Muscle layer of duodenum (tissue), 2 donors: ENCODE measurements around the gene METTL16.

Experiments
- H3K27ac ChIP-seq: one replicate; pipeline ENCODE4 v1.7.0; 2013; ENCODE audit warnings: mild to moderate bottlenecking, low read length
- H3K27me3 ChIP-seq: one replicate; pipeline ENCODE4 v1.7.0; 2013; ENCODE audit warnings: low read depth, mild to moderate bottlenecking, control low read depth, low read length
- H3K36me3 ChIP-seq, 2 donors: one replicate each; pipeline ENCODE4 v1.7.0; 2013; ENCODE audit warnings: low read length in 2 of 2, control low read depth in 1 of 2, mild to moderate bottlenecking in 1 of 2; ENCODE audit not compliant: insufficient read depth in 2 of 2, control insufficient read depth in 1 of 2
- H3K4me1 ChIP-seq, 2 donors: one replicate each; pipeline ENCODE4 v1.7.0; 2013; ENCODE audit warnings: low read length in 2 of 2, mild to moderate bottlenecking in 2 of 2, control low read depth in 1 of 2, moderate library complexity in 1 of 2; ENCODE audit not compliant: insufficient read depth in 2 of 2, control insufficient read depth in 1 of 2
- H3K4me3 ChIP-seq, 2 donors: one replicate each; pipeline ENCODE4 v1.7.0; 2013; ENCODE audit warnings: low read length in 2 of 2, low read depth in 1 of 2, mild to moderate bottlenecking in 1 of 2
- H3K9me3 ChIP-seq, 2 donors: one replicate each; pipeline ENCODE4 v1.7.0; 2013; ENCODE audit warnings: low read length in 2 of 2, control low read depth in 1 of 2, mild to moderate bottlenecking in 1 of 2; ENCODE audit not compliant: control insufficient read depth in 1 of 2
- donor health status: healthy.

Gene METTL16

DNA sequence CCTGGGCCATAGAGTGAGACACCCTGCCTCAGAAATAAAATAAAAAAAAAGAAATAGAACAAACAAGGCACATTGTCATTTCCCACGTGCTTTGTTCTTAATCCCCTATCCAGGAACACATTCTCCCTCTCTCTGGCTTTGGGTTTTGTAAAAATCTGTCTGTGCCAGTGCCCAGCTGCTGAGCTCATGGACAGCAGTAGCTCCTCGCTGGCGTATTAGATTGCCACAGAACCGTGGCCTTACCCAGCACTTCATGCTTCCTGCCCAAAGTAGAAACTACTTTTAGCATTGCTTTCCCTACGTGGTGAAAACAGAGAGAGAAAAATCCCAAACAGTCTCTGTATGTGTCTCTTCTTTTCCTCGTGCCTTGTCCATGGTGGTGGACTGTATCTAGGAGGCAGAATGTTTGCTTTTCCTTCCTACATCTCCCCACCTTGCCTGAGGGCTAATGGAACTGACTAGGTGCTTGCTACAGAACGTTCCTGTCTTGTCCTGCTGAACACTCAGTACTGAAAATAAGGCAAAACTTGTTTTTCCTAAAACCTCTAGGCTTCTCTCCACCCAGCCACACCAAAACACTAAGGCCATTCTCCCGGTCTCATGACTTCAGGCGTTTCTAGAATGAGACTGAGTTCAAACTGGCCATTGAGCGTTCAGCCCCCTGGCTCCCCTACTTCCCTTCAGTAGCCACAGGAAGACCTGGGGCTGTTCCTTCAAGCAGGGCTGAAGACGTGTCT is 137.0 kb downstream of the METTL16 start:
- Histone ChIP-seq H3K27me3 (no peaks in the 10 kb centered on the region), H3K9me3 (no peaks in the 10 kb centered on the region), H3K4me3 (no peak overlapping the region), H3K27ac (no peak overlapping the region), H3K4me1 (peaks cover 0 to under 1% of the 10 kb centered on the region in 2 donors), H3K36me3 (peaks cover 34 to 67% of the 10 kb centered on the region in 2 donors)

DNA sequence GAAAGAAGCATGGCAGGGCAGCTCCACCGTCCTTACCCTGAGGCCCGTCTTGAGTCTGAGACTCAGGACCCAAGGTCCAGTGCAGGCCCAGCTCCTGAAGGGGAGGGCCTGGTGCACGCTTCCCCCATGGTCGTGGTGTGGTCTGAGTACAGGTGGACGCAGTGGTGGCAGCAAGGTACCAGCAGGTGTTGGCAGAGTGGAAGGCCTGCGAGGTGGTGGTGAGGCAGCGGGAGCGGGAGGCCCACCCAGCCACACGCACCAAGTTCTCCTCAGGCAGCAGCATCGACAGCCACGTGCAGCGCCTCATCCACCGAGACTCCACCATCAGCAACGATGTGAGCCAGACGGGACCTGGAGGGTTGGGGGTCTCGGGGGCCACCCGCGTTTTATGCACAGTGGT is 138.5 kb downstream of the METTL16 start:
- no peaks in the 10 kb centered on the region for H3K9me3 ChIP-seq
- peaks cover 31 to 57% of the 10 kb centered on the region in 2 donors for H3K36me3 ChIP-seq
- H3K27me3 ChIP-seq = no peaks in the 10 kb centered on the region
- H3K4me3 ChIP-seq = no peak overlapping the region
- H3K4me1 ChIP-seq = peaks cover 0 to 12% of the 10 kb centered on the region in 2 donors
- no peak overlapping the region for H3K27ac ChIP-seq

DNA sequence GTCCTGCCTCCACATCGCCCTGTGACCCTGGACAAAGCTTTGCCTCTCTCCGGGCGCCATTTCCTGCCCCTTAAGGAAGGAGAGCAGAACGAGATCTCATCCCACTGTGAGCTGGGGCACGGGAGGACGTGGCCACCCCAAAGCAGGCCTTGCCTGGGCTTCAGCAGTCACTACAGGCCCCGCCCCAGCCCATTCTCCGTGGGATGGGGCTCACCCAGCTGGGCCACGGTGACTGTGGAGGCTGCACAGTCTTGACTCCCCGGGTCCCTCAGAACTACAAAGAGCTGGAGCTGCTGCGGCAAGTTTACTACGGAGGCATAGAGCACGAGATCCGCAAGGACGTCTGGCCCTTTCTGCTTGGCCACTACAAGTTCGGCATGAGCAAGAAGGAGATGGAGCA is 139.0 kb downstream of the METTL16 start:
- Histone ChIP-seq H3K4me1 (peaks cover 0 to 12% of the 10 kb centered on the region in 2 donors), H3K27ac (no peak overlapping the region), H3K36me3 (peaks cover 28 to 58% of the 10 kb centered on the region in 2 donors), H3K4me3 (no peak overlapping the region), H3K9me3 (no peaks in the 10 kb centered on the region), H3K27me3 (no peaks in the 10 kb centered on the region)

DNA sequence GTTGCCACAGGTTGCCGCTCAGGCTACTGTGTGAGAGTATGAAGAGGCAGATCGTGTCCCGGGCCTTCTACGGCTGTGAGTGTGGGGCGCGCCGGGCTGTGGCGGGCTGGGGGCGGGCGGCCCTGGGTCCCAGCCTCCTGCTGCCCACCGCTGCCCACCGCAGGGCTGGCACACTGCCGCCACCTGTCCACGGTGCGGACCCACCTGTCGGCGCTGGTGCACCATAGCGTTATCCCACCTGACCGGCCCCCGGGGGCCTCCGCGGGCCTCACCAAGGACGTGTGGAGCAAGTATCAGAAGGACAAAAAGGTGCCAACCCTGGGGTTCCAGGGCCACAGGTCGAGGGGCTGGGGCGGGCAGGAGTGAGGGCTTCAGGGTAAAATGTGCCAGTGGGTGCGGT is 139.5 kb downstream of the METTL16 start:
- Histone ChIP-seq H3K4me1 (peaks cover 0 to 12% of the 10 kb centered on the region in 2 donors), H3K36me3 (peaks cover 27 to 56% of the 10 kb centered on the region in 2 donors), H3K27me3 (no peaks in the 10 kb centered on the region), H3K27ac (no peak overlapping the region), H3K9me3 (no peaks in the 10 kb centered on the region), H3K4me3 (no peak overlapping the region)

DNA sequence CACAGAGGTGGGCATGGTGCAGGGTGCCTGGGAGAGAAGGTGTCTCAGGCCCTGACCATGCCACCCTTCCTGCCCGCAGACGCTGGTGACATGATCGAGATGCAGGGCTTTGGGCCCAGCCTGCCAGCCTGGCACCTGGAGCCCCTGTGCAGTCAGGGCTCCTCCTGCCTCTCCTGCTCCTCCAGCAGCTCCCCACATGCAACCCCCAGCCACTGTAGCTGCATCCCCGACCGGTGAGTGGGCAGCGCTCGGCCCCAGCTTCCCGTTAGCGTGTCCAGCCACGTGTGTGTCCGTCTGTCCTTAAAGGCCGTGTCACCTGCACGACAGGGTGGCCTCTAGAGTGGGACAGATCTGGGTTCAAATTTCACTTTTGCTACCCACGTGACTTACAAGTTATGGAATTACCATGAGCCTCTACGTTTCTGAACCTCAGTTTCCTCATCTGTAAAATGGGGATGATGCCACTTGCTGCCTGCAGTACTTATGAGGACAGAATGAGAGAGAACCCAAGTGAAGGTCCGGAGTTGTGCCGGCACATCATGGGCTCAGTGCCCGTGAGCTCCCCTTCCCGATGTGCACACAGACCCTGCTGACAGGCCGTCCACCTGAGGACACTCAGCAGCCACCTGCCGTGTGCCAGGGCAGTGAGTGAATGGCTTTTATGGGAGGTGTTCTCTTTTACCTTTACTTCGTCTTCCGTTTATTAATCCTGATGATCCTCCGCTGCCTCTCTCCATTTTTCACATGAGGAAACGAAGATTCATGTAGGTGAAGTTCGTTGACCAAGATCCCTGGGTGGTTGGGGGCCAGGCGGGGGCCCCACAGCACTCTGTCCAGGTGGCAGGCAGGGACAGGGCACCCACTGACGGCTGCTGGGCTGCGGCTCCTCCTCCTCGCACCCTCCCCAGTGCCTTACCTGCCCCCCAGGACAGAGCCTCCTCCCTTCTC is 140.2 kb downstream of the METTL16 start:
- Histone ChIP-seq H3K4me1 (peaks cover 0 to 12% of the 10 kb centered on the region in 2 donors), H3K4me3 (no peak overlapping the region), H3K36me3 (peaks cover 25 to 50% of the 10 kb centered on the region in 2 donors), H3K27me3 (no peaks in the 10 kb centered on the region), H3K9me3 (no peaks in the 10 kb centered on the region), H3K27ac (no peak overlapping the region)

DNA sequence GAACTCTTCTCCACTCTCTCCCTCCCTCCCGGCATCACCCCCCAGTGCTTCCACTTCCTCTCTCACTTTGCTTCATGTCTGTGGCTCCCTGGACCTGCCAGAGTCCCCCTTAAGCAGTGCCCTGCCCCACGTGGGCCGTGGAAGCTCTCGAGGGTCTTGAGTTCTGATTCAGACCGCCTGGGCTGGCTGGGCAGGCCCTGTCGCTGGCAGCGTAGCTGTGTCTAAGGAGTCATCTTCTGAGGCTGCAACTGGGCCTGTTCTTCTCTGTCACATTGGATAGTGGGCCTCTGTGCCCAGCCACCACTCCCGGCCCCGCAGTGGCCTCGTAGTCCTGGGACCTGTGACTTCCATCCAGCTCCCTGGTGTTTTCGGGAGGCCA is 141.5 kb downstream of the METTL16 start:
- Histone ChIP-seq H3K4me1 (peaks cover 0 to 12% of the 10 kb centered on the region in 2 donors), H3K27me3 (no peaks in the 10 kb centered on the region), H3K4me3 (no peak overlapping the region), H3K36me3 (peaks cover 24 to 48% of the 10 kb centered on the region in 2 donors), H3K27ac (no peak overlapping the region), H3K9me3 (no peaks in the 10 kb centered on the region)

DNA sequence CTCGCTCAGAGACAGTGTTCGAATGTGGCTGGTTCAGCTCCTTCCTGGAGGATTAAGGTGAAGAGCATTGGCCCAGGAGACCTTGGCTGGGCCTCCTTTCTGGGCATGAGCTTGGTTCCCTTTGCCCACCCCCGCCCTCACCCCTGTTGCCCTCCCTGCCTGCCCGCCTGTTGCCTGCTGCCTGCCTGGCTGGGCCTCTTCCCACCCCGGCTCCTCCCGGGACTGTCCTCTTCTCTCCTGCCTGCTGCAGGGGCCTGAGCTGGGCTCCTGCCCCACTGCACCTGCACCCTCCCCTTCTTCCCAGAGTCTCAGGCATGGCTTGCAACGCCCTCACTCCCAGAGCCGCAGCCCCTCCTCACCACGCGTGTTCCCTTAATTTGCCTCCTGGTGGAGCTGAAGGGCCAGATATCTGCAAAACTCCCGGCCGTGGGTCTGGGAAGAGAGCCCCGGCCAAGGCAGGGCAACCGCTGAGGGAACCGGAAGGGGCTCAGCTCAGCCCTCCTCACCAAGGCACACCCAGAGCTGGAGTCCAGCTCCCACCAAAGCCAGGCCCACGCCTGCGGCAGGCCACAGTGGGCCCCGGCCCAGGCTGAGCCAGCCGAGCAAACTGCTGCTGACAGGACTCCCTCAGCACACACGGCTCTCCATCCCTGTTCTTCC is 142.0 kb downstream of the METTL16 start:
- Histone ChIP-seq H3K27ac (no peak overlapping the region), H3K9me3 (no peaks in the 10 kb centered on the region), H3K4me3 (no peak overlapping the region), H3K36me3 (peaks cover 22 to 52% of the 10 kb centered on the region in 2 donors), H3K4me1 (peaks cover 0 to 12% of the 10 kb centered on the region in 2 donors), H3K27me3 (no peaks in the 10 kb centered on the region)

DNA sequence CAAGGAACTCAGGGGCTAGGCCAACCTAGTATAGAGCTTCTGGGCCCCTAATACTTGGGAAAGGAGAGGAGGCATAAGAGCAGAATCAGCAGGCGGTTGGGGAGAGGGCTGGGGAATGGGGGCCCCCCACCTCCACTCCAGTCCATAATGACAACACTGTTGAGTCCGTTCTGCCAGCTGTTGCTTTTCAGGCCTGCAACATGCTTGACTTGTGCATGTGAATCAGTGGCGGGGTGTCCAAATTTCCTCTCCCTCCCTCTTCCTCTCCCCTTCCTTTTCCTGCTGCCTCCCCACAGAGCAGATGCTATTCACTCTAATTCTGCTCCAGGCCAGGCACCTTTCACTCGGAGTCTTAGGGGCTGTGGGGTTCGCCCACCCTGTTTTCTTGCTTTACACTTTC is 142.6 kb downstream of the METTL16 start:
- Histone ChIP-seq H3K36me3 (peaks cover 25 to 58% of the 10 kb centered on the region in 2 donors), H3K27ac (no peak overlapping the region), H3K4me3 (no peak overlapping the region), H3K9me3 (no peaks in the 10 kb centered on the region), H3K27me3 (no peaks in the 10 kb centered on the region), H3K4me1 (peaks cover 0 to 16% of the 10 kb centered on the region in 2 donors)

DNA sequence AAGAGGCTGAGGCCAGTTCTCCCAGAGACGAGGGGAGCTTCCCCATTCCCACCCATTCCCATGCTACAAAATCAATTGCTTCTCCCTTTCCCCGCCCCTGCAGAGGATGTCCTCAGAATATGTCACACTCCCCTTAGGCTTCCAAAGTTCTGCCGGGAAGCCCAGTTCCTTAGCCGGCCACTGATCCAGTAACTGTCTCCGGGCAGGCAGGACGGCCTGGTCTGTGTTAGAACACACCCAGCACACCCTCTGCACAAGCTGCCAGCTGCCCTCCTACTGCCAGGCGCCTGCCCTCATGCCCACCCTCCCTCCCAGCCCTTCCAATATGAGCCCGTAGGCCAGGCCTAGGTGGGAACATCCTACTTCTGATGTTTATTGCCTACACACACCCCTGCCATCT is 143.3 kb downstream of the METTL16 start:
- Histone ChIP-seq H3K4me1 (peaks cover 0 to 23% of the 10 kb centered on the region in 2 donors), H3K9me3 (no peaks in the 10 kb centered on the region), H3K27ac (no peak overlapping the region), H3K27me3 (no peaks in the 10 kb centered on the region), H3K4me3 (no peak overlapping the region), H3K36me3 (peaks cover 24 to 59% of the 10 kb centered on the region in 2 donors)

DNA sequence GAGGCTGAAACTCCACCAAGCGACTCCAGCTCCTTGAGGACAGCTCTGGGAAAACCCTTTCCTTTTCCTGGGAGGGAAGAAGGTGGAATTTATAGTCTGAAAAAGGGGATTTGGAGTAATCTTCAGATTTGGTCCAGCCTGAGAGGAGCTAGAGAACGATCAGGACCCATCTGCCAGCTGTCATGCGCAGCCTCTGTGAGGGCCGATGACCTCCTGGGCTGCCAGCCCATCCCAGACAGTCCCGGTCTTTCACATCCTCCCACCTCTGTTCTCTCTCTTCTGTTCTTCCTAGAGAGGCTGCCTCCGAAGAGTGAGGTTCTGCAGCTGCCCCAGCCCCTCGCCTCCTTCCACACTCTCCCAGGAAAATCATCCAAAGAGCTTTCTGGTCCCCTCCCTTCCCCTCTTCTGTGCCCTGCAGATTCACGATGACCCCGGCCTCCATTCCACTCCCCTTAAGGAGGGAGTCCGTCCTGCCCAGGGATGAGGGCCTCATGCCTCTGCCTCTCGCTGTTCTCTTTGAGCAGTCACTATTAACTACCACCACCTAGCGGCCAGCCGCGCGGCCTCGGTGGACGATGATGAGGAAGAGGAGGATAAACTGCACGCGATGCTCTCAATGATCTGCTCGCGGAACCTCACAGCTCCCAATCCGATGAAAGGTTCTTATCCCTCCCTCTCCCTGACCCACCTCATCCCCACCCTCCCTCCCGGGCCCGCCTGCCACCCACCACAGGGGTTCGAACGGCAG is 144.8 kb downstream of the METTL16 start:
- Histone ChIP-seq H3K4me1 (peaks cover 0 to 23% of the 10 kb centered on the region in 2 donors), H3K4me3 (no peak overlapping the region)

More for the DNA sequence above, 144.8 kb downstream of the METTL16 start:
- peaks cover 14 to 56% of the 10 kb centered on the region in 2 donors for H3K36me3 ChIP-seq
- H3K9me3 ChIP-seq = no peaks in the 10 kb centered on the region
- H3K27ac ChIP-seq = no peak overlapping the region
- no peaks in the 10 kb centered on the region for H3K27me3 ChIP-seq
